ENCODE measurements around the gene STXBP5L.

GRCh38 chr3:120894316-120895057 is 13.5 kb upstream of the STXBP5L start:
- TF ChIP-seq, protein P1, sequence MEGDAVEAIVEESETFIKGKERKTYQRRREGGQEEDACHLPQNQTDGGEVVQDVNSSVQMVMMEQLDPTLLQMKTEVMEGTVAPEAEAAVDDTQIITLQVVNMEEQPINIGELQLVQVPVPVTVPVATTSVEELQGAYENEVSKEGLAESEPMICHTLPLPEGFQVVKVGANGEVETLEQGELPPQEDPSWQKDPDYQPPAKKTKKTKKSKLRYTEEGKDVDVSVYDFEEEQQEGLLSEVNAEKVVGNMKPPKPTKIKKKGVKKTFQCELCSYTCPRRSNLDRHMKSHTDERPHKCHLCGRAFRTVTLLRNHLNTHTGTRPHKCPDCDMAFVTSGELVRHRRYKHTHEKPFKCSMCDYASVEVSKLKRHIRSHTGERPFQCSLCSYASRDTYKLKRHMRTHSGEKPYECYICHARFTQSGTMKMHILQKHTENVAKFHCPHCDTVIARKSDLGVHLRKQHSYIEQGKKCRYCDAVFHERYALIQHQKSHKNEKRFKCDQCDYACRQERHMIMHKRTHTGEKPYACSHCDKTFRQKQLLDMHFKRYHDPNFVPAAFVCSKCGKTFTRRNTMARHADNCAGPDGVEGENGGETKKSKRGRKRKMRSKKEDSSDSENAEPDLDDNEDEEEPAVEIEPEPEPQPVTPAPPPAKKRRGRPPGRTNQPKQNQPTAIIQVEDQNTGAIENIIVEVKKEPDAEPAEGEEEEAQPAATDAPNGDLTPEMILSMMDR (IDR thresholded peaks at IDR 0.05), result no peak
- TF ChIP-seq POLR2A (IDR thresholded peaks at IDR 0.05), result no peak
